Measurements from ENCODE around the gene DNAJB9.

Gene DNAJB9

DNA sequence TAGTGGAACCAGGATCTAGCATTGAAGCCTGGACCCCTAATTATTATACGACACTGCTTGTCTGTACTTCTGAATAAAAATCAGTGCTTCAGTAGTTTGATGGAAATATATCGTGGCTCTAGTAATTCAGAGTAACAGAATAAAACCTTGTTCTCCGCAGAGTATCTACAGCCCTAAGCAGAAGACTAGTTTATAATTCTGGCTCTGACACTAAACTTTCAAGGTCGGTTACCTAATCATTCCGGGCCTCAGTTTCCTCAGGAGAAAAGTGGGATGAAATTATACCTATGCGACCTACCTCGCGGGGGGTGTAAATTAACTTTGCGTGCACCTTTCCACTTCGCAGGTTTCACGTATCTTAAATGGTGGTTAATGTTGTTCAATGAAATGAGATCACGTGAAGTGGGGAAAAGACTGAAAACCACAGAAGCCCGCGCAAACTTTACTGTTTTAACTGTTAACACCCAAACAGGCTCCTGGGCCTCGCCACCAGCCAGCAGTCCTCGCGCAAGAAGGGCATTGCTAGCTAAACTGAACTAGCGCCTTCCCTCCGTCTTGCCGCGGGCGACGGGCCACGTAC, 783 bp upstream of the DNAJB9 start:
- DNase-seq (ENCODE audit: low read depth in 2 of 2, low spot score in 1 of 2): no peak

DNA sequence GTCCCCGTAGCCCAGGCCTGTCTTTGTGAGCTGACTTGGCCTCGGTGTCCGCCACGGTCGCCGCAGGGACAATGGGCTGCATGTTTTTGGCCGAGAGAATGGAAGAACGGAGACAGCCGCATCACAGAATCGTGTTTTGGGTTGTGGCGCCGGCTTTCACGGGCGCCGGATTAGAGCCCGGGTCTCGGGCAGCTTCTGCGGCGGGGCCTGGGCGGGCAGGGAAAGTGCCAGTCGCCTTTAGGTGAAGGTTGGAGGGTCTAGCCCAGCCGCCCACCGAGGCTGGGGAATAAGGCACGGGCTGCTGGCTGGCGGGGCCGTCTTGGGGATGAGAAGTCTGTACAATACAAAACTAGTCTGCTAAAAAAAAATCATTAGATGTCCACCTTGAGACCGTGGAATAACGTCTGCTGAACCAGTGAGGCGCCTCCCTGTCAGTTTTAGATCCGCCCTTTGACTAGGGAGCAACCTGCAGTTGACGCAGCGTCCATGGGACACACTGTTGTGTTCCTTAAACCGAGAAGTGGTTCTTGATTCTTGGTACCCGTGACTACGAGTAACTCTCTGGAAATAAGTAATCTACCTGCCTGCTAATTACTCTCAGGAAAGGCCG, 577 bp downstream of the DNAJB9 start:
- peak; percentile 5 to 8 for DNase-seq (ENCODE audit: low read depth in 2 of 2, low spot score in 1 of 2)

DNA sequence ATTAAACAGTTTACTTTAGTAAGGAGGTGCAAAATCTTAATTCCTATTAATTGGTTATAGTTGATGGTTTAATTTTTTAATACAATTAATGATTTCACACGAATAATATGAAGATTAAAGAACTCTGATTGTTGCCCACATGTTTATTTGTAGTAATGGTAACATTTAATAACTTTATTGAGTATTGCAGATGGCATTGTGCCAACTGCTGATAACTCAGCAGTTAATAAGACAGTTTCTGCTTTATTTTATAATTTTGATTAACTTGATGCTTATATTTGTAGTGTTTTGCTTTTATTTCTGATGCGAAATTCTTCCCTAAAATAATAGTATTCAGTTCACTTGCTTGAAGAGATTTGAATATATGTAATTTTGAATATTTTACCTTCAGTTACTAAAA, 2.8 kb downstream of the DNAJB9 start:
- no peak for DNase-seq (ENCODE audit: low read depth in 2 of 2, low spot score in 1 of 2)

DNA sequence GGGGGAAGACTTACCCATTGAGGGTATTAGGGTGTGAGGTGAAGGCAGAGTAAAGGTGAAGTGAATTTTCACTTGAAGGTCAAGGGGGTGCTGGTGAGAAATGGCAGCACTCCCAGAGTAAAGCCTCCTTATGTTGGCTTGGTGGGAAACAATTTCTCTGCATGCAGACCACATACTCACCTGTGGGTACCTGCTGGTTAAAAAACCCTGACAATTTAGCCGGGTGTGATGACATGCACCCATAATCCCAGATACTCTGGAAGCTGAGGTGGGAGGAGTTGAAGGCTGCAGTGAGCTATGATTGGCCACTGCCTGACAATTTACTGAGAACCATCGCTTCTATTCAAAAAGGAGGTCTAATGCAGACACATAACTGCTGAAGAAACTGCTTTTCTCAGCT, 5.5 kb downstream of the DNAJB9 start:
- DNase-seq (ENCODE audit: low read depth in 2 of 2, low spot score in 1 of 2): no peak

DNA sequence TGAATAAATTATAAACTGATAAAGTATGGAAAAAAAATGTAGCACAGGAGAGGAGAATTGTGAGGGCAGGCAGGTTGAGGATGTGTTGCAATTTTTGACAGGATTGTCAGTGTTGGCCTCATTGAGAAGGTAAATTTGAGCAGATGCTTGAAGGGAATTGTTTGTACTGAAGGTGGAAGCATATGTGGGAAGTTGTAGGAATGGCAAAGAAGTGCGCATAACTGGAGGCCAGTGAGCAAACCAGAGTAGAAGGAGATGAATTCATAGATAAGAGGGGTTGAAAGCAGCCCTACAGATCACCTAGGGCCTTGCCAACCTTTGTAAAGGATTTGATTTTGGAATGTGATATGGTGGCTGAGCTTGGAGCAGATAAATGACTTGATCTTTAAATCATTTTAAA, 6.4 kb downstream of the DNAJB9 start:
- DNase-seq (ENCODE audit: low read depth in 2 of 2, low spot score in 1 of 2): no peak

DNA sequence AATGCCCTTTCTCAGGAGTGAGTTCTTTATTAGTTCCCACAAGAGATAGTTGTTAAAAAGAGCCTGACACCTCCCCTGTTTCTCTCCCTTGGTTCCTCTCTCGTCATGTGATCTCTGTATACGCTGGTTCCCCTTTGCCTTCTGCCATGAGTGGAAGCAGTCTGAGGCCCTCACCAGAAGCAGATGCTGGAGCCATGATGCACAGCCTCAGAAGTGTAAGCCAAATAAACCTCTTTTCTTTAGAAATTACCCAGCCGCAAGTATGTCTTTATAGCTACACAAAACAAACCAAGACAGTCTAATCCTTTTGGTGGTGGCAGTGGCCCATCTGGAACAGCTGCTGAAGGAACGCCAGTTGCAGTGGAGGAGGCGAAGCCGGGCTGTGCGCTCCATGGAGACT, 9.3 kb downstream of the DNAJB9 start:
- no peak for DNase-seq (ENCODE audit: low read depth in 2 of 2, low spot score in 1 of 2)

DNA sequence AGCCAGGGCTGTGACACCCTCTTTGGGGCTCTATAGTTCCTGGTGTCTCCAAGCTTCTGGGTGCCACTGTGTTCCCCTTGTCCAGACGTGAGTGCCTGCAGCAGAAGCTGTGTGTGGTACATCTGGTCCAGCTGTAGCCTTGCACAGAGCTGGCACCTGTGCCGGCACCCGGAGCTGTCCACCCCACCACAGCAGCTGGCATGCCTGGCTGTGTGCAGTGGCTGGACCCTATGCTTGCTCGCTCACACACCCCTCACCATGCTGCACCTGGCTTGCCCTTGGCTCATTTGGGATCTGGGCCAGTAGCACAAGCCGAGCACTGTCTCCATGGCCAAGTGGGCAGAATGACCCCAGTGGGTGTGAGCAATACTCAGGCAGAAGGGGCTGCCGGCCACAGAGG, 10.6 kb downstream of the DNAJB9 start:
- no peak for DNase-seq (ENCODE audit: low read depth in 2 of 2, low spot score in 1 of 2)

DNA sequence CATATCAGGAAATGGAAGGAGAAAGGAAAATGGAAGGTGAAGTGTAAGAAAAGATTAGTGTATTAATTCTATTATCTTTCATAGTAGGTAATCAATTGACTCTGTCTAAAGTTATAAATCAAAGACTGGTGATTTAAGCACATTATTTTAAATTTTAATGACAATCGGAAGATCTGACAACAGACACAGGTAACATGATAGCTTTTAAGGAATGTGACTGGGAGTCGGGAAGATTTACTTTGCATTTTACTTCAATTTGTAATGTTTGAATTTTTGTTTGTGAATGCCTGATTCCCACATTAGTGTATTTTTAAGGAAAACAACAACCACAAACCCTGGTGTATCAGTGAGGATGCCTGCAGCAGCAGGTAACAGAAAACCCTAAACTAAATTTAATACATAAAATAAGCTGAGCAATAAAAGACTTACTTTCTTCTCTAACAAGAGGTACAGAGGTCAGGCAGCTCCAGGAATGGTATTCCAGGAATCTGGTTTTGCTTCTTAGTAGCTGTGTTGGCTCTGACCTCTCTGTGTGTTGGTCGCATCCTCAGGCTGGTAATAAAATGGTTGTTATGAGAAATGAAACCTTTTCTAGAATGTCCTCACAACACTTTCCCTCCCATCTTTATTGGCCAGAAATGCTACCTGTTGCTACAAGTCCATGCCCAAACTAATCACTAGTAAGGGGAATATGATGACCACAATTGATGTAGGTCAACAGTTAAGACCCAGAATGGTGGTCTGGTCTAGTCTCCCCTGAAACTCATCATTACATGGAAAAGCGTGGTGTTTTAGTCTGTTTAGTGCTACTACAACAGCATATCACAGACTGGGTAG, 12.2 kb downstream of the DNAJB9 start:
- no peak for DNase-seq (ENCODE audit: low read depth in 2 of 2, low spot score in 1 of 2)

DNA sequence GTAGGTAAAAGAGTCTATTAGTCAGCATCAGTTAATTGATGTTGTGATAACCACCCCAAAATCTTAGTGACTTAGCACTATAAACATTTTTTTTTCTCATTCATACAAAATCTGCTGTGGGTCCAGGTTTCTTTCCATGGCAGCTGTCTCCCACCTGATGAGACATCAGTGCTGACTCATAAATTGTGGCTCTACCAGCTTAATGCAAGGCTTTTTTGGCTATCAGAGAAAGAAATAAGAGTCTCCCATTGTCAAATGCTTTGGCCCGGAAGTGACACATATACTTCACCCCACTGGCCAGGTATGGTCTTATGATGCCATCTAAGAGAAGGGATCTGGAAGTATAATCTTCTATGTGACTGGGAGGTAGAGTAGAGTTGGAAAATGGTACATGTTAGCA, 14.5 kb downstream of the DNAJB9 start:
- no peak for DNase-seq (ENCODE audit: low read depth in 2 of 2, low spot score in 1 of 2)

DNA sequence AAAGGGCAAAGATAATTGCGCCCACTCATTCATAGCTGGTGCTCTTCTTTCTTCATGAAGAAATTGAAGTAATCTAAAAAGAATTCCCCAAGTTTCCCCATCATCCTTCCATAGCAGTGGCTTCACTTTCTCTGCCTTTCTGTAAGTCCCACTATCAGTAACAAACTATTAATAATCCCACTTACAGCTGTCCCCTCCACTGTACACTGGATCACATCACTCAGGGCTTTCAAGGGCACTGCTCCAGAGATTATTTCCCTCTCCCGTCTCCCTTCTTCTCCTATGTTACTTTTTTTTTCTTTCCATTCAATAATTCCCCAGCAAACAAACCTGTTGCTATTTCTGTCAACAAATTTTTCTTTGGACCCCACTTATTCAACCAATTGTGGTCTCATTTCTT, 16.2 kb downstream of the DNAJB9 start:
- DNase-seq (ENCODE audit: low read depth in 2 of 2, low spot score in 1 of 2): no peak

DNA sequence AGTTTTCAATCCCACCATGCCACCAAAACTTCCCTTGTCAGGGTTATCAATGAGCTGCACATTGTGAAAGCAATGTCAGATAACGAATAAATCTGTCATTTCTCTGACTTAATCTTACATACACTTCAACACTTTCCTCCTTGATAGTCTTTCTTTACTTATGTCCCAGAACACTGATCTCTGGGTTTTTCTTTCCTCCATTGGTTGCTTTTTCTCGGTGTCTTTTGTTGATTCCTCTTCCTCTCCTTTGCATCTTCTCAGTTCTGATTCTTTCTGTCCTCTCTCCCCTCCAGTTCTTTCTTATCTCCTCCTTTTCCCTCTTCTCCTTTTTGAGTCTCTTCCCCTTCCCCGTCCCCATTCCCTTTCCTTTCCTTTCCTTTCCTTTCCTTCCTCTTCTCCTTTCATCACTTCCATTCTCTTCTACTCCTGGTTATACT, 16.6 kb downstream of the DNAJB9 start:
- DNase-seq (ENCODE audit: low read depth in 2 of 2, low spot score in 1 of 2): no peak

DNA sequence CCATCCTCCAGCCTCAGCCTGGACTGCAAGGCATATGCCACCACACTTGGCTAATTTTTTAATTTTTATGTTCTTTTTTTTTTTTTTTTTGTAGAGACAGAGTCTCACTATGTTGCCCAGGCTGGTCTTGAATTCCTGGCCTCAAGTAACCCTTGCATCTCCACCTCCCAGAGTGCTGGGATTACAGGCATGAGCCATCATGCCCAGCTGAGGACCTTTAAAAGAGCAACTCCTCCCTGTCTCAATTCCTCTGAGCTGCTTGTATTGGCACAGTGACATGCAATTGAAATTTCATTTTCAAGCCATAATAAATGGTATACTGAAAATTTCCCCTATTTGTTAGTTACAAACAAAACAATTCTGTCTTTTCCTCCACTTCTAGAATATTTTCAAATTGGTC, 19.5 kb downstream of the DNAJB9 start:
- no peak for DNase-seq (ENCODE audit: low read depth in 2 of 2, low spot score in 1 of 2)

DNA sequence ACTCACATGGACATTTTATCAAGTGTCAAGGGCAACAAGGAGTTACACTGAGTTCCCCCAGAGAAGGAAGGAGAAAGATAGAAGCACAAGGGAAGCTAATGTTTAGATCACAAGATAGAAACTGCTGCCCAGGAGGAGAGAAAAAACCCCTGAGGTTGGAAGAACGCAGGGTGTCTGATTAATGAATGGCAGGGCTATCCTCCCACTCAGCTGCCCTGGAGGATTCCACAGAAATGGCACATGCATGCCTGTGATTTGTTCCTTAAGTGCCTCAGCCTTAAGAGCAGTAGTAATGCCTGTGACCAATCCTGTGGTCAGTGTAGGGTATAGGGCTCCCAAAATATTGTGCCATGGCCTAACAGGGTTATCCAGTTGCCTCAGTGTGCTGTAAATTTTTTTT, 20.2 kb downstream of the DNAJB9 start:
- DNase-seq (ENCODE audit: low read depth in 2 of 2, low spot score in 1 of 2): no peak

DNA sequence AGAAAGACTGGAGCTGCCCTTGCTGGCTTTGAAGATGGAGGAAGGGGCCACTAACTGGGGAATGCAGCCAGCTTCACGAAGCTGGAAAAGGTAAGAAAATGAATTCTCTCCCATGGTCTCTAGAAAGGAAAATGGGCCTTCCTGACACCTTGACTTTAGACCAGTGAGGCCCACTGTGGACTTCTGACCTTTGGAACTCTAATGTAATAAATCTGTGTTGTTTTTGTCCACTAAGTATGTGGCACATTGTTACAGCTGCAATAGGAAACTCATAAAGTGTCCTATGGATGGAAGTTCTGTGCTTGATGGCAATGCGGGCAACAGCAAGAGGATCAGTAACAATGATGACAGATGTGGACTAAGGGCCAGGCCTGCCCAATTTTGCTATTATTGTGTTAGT, 20.9 kb downstream of the DNAJB9 start:
- DNase-seq (ENCODE audit: low read depth in 2 of 2, low spot score in 1 of 2): no peak

DNA sequence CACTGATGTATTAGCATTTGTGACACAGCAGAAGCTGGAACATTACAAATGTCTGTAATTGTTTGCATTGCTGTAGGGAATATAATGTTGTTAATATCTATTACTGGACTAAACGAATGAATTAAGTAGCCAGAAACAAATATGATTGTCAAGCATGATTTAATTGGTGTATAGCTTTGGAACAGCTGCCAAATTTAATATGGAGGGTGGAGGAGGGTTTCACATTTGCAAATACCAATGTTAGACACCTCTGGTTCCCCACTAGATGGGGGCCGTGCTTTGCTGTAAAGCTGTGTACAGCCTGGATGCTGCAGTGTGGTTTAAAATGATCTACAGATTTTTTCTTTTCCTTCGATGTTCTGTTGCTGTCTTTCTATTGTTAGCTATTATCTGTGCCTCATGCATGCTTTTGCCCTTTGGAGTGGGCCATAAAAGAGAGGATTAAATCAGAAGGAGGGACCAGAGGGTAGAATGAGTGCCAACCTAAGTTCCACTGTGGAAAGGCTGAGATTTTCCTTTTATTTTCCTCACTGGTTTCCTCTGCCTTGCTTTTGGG, 23.1 kb downstream of the DNAJB9 start:
- DNase-seq (ENCODE audit: low read depth in 2 of 2, low spot score in 1 of 2): no peak

DNA sequence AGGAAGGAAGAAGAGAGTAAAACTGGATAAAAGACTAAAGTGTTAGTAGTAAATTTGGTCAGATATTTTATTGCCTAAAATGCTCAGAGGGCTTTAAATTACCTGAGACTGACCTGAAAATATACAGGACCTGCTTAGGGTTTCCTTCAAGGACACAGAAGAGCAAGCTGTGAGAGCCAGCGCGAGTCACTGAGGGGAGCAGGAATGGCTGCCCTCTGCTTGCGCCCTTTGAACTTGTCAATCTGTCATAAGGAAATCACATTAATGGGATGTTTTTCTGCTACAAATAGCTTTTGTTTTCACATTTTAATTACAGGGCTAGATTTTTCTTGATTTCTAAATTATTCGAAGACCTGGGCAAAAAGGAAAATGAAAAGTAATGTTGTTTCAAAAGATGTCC, 26.9 kb downstream of the DNAJB9 start:
- no peak for DNase-seq (ENCODE audit: low read depth in 2 of 2, low spot score in 1 of 2)

DNA sequence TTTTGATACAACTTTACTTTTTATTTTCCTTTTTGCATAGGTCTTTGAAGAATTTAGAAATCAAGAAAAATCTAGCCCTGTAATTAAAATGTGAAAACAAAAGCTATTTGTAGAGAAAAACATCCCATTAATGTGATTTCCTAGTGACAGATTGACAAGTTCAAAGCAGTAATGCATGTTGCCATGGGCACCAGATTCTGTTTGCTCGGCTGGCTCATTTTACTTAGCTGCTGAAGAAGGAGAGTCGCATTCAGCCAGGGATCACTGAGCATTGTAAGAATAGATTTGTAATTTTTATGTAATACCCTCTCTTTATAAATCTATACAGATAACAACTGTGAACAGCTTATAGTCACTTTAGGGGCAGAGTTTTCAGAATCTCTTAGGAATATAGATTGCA, 28.5 kb downstream of the DNAJB9 start:
- no peak for DNase-seq (ENCODE audit: low read depth in 2 of 2, low spot score in 1 of 2)

DNA sequence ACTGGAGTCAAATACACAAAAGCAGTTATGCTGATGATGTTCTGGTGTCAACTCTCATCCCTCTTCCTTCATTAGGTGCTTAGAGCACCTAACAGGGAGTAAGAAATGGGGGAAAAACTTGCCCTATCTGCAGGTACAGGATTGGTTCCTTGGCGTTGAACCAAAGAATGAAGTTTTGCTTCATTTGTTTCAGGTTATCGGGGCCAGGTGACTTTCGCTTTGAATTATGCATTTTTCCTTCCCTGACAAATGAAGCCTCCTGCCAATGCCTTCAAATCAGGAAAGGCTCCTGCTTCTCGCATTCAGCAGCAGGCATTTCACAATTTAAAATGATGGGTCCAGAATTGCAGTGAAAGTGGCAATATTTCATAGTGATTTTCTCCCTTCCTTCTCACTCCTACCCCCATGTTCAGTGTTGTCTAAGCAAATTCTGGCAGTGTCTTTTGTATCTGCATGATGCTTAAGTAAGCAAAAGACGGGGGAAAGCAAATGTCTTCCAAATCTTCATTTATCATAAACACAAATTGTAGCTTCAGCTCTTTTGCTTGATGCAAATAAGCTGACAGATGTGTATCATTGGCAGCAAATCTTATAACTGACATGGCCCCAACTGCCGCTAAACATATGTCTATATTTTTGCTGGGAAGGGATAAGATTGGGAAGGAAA, 29.4 kb downstream of the DNAJB9 start:
- DNase-seq (ENCODE audit: low read depth in 2 of 2, low spot score in 1 of 2): no peak

DNA sequence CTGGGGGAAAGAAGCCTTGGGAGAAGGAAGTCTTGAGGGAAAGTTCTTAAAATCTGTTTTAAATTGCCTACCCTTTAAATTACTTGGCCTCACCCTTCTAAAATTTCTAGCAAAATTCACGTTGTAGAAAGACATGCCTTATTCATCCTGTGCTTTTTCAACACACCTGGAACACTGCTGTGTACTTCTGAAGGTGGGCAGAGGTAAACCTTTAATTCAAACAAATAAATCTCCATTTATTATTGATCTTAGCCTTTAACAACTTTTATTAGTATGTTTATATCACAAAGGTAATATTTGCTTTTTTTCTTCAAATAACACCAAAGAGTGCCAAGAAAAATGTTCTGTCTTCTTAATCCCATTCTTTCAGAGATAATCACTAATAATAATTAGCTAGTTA, 30.7 kb downstream of the DNAJB9 start:
- no peak for DNase-seq (ENCODE audit: low read depth in 2 of 2, low spot score in 1 of 2)

DNA sequence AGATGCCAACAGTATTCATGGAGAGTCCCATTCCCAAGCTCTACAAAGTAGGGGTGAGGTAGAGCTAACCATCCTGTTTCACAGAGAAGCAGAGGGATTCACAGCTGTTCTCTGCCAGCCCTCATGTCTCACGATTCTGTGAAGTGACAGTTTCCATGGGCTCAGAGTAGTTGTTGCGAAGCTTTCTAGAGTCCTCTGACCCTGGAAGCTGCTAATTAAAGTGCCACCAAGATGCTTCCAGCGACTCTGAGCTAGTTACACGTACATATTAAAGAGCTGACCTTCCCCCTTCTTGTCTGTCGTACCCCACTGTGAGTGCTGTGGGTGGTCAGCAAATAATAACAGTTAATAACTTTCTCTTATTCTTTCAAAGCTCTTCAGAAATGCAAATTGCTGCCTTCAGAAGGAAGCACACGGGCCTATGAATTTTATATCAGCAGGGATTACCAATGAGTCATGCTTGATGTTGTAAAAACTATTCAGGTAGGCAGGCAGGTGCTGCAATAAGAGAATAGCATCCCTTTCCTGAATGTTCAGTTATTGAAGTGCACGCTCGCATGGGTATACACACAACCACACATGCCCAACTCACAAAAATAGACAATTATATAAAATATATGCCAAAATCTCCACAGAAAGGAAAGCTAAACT, 34.1 kb downstream of the DNAJB9 start:
- no peak for DNase-seq (ENCODE audit: low read depth in 2 of 2, low spot score in 1 of 2)
